SK-N-SH (cell line): Measurements from ENCODE around the gene HINT3.
"Not testable (repeated sequence)": the region's sequence is repeated elsewhere in the genome, so short reads cannot be mapped to it uniquely, and the experiment has no call there.

Source experiments
- JUND ChIP-seq: IDR thresholded peaks from 2 replicates; pipeline ENCODE4 v1.4.0; 2012
- YY1 ChIP-seq: IDR thresholded peaks from 2 replicates; pipeline ENCODE4 v1.4.0; 2012; ENCODE audit warnings: low read depth, mild to moderate bottlenecking
- TF ChIP-seq, protein P1 (sequence below): fragments of 150-350 bp; IDR thresholded peaks from 2 replicates; pipeline ENCODE4 v1.6.1; 2016; ENCODE audit warnings: mild to moderate bottlenecking, low read depth, low read length
- TF ChIP-seq, protein P2 (sequence below): fragments of 200-600 bp; sonication (generic); IDR thresholded peaks from 2 replicates; pipeline ENCODE4 v1.6.1; 2017; ENCODE audit warnings: antibody characterized with exemption, mild to moderate bottlenecking, moderate library complexity

DNA sequence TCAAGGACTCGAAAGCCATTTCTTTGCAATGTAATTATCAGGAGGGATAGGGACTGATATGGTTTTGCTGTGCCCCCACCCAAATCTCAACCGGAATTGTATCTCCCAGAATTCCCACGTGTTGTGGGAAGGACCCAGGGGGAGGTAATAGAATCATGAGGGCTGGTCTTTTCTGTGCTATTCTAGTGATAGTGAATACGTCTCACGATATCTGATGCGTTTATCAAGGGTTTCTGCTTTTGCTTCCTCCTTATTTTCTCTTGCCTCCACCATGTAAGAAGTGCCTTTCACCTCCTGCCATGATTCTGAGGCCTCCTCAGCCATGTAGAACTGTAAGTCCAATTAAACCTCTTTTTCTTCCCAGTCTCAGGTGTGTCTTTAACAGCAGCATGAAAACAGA is 5.9 kb upstream of the HINT3 start:
- not testable (repeated sequence) for TF ChIP-seq JUND, YY1
- TF ChIP-seq, protein P1, sequence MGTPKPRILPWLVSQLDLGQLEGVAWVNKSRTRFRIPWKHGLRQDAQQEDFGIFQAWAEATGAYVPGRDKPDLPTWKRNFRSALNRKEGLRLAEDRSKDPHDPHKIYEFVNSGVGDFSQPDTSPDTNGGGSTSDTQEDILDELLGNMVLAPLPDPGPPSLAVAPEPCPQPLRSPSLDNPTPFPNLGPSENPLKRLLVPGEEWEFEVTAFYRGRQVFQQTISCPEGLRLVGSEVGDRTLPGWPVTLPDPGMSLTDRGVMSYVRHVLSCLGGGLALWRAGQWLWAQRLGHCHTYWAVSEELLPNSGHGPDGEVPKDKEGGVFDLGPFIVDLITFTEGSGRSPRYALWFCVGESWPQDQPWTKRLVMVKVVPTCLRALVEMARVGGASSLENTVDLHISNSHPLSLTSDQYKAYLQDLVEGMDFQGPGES = not testable (repeated sequence)
- TF ChIP-seq, protein P2, sequence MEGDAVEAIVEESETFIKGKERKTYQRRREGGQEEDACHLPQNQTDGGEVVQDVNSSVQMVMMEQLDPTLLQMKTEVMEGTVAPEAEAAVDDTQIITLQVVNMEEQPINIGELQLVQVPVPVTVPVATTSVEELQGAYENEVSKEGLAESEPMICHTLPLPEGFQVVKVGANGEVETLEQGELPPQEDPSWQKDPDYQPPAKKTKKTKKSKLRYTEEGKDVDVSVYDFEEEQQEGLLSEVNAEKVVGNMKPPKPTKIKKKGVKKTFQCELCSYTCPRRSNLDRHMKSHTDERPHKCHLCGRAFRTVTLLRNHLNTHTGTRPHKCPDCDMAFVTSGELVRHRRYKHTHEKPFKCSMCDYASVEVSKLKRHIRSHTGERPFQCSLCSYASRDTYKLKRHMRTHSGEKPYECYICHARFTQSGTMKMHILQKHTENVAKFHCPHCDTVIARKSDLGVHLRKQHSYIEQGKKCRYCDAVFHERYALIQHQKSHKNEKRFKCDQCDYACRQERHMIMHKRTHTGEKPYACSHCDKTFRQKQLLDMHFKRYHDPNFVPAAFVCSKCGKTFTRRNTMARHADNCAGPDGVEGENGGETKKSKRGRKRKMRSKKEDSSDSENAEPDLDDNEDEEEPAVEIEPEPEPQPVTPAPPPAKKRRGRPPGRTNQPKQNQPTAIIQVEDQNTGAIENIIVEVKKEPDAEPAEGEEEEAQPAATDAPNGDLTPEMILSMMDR = not testable (repeated sequence)
